HepG2 (cell line): ENCODE results near the gene ZDHHC8. TPM values are rescaled to one million over a fixed set of nuclear protein-coding genes. Genes with fewer than 3 reads are reported as not detected.
A peak's percentile ranks its signal among the peaks of the same experiment; 100 is the strongest.

ENCODE experiments used
- AKAP8 ChIP-seq: sonication (generic); formaldehyde crosslinking; IDR thresholded peaks from 2 replicates; pipeline ENCODE4 v1.5.1; 2020; ENCODE audit warnings: mild to moderate bottlenecking, missing genetic modification reagents
- BORCS8-MEF2B ChIP-seq: sonication (generic); formaldehyde crosslinking; IDR thresholded peaks from 2 replicates; pipeline ENCODE4 v1.8.0; 2022; ENCODE audit warnings: mild to moderate bottlenecking, missing genetic modification reagents
- CC2D1A ChIP-seq: sonication (generic); formaldehyde crosslinking; IDR thresholded peaks from 2 replicates; pipeline ENCODE4 v1.8.1; 2023; ENCODE audit warnings: mild to moderate bottlenecking, missing genetic modification reagents
- CEBPZ ChIP-seq: IDR thresholded peaks from 2 replicates; pipeline ENCODE4 v1.6.1; 2012; ENCODE audit warnings: low read length, improper control_type of control experiment
- CREM ChIP-seq, 2 experiments: sonication (generic) in 1 of 2; formaldehyde crosslinking in 1 of 2; IDR thresholded peaks; 2 replicates each; pipeline versions ENCODE4 v1.4.0 to v1.6.1; 2016 to 2020; ENCODE audit warnings: antibody characterized with exemption in 1 of 2, mild to moderate bottlenecking in 1 of 2, missing genetic modification reagents in 1 of 2
- HIVEP1 ChIP-seq: sonication (generic); formaldehyde crosslinking; IDR thresholded peaks from 2 replicates; pipeline ENCODE4 v1.4.0; 2020; ENCODE audit warnings: mild to moderate bottlenecking, missing genetic modification reagents
- HOXA9 ChIP-seq: sonication (generic); formaldehyde crosslinking; IDR thresholded peaks from 2 replicates; pipeline ENCODE4 v1.8.1; 2022; ENCODE audit warnings: missing genetic modification reagents, mild to moderate bottlenecking, moderate library complexity, borderline replicate concordance
- NR1H2 ChIP-seq: sonication (generic); formaldehyde crosslinking; IDR thresholded peaks from 2 replicates; pipeline ENCODE4 v1.8.1; 2022; ENCODE audit warnings: low read depth, missing genetic modification reagents, borderline replicate concordance
- PATZ1 ChIP-seq: sonication (generic); formaldehyde crosslinking; IDR thresholded peaks from 2 replicates; pipeline ENCODE4 v1.4.0; 2020; ENCODE audit warnings: missing genetic modification reagents
- RARA ChIP-seq: IDR thresholded peaks from 2 replicates; pipeline ENCODE4 v1.6.1; 2016; ENCODE audit warnings: missing genetic modification reagents, missing compliant biosample characterization
- RXRA ChIP-seq: sonication (generic); formaldehyde crosslinking; IDR thresholded peaks from 2 replicates; pipeline ENCODE4 v1.5.1; 2020; ENCODE audit warnings: missing genetic modification reagents
- TBL1XR1 ChIP-seq: fragments of 150-350 bp; IDR thresholded peaks from 2 replicates; pipeline ENCODE4 v1.6.1; 2014; ENCODE audit warnings: borderline replicate concordance, low read length; ENCODE audit not compliant: partially characterized antibody
- TBX2 ChIP-seq: sonication (generic); formaldehyde crosslinking; IDR thresholded peaks from 2 replicates; pipeline ENCODE4 v1.5.0; 2020; ENCODE audit warnings: missing genetic modification reagents, mild to moderate bottlenecking, borderline replicate concordance
- TGIF2 ChIP-seq: IDR thresholded peaks from 2 replicates; pipeline ENCODE4 v1.6.1; 2016; ENCODE audit warnings: control low read depth, missing compliant biosample characterization
- ZBTB21 ChIP-seq: sonication (generic); formaldehyde crosslinking; IDR thresholded peaks from 2 replicates; pipeline ENCODE4 v1.4.0; 2020; ENCODE audit warnings: missing genetic modification reagents
- ZGPAT ChIP-seq: IDR thresholded peaks from 2 replicates; pipeline ENCODE4 v1.6.1; 2016; ENCODE audit warnings: mild to moderate bottlenecking
- ZNF230 ChIP-seq: sonication (generic); formaldehyde crosslinking; IDR thresholded peaks from 2 replicates; pipeline ENCODE4 v1.4.0; 2020; ENCODE audit warnings: mild to moderate bottlenecking, missing genetic modification reagents
- ZNF274 ChIP-seq: sonication (generic); formaldehyde crosslinking; IDR thresholded peaks from 2 replicates; pipeline ENCODE4 v1.5.1; 2020; ENCODE audit warnings: mild to moderate bottlenecking, missing genetic modification reagents
- ZNF30 ChIP-seq: sonication (generic); formaldehyde crosslinking; IDR thresholded peaks from 2 replicates; pipeline ENCODE4 v1.5.0; 2020; ENCODE audit warnings: mild to moderate bottlenecking, missing genetic modification reagents
- ZNF343 ChIP-seq: sonication (generic); formaldehyde crosslinking; IDR thresholded peaks from 2 replicates; pipeline ENCODE4 v1.4.0; 2020; ENCODE audit warnings: mild to moderate bottlenecking, missing genetic modification reagents
- ZNF362 ChIP-seq: sonication (generic); formaldehyde crosslinking; IDR thresholded peaks from 2 replicates; pipeline ENCODE4 v1.4.0; 2020; ENCODE audit warnings: missing genetic modification reagents, mild to moderate bottlenecking, borderline replicate concordance
- ZNF546 ChIP-seq: sonication (generic); formaldehyde crosslinking; conservative IDR thresholded peaks from 2 replicates; pipeline ENCODE4 v1.8.1; 2023; ENCODE audit warnings: mild to moderate bottlenecking, missing genetic modification reagents
- polyA plus RNA-seq, 8 experiments: library from polyadenylated mRNA; depleted of rRNA in 3 of 8; stranded (reverse) in 7 of 8; unstranded in 1 of 8; fragments of >200 nt; fragmentation: Illumina TruSeq in 4 of 8; extraction: Trizol in 4 of 8; gene quantifications; 2 replicates each; pipeline versions ENCODE4 v1.2.1 to v1.2.3, GENCODE V29; 2011 to 2016; ENCODE audit warnings: low read depth in 4 of 8, missing spikeins in 1 of 8, mixed read lengths in 1 of 8; ENCODE audit not compliant: insufficient read depth in 1 of 8
- total RNA-seq, 5 experiments: library from RNA; depleted of rRNA; stranded (reverse); fragments of >200 nt; fragmentation: Illumina TruSeq; extraction: Trizol; gene quantifications; 2 replicates each; pipeline ENCODE4 v1.2.3, GENCODE V29; 2016; ENCODE audit warnings: low read depth in 1 of 5

ZDHHC8 gene
- total and polyA plus RNA-seq, 2 of the 13 experiments (the other 11 are each of a cell fraction or from before 2014, with no cell fraction given) = 7.5 to 21.3 TPM

GRCh38 chr22:20128902-20129746 is 2.5 kb upstream of the ZDHHC8 start (continued):
- no peak for TF ChIP-seq TGIF2 (CRISPR knock-in tag)
- TF ChIP-seq ZNF546 = no peak
- TF ChIP-seq BORCS8-MEF2B = peak; percentile 38; the same call in 1 of the 2 replicates
- peak; percentile 83; the same call in 1 of the 2 replicates for TF ChIP-seq AKAP8 (CRISPR knock-in tag)
- 0 out of 2 replicates have a peak, but pooled peaks have one; percentile 17 for TF ChIP-seq ZNF362
- TF ChIP-seq TBX2 (CRISPR knock-in tag) = 0 out of 2 replicates have a peak, but pooled peaks have one; percentile 8
- peak; percentile 65; the same call in 1 of the 2 replicates for TF ChIP-seq ZNF230 (CRISPR knock-in tag)
- peak; percentile 68 for TF ChIP-seq RARA
- no peak for TF ChIP-seq CEBPZ
- TF ChIP-seq ZGPAT = peak; percentile 53; the same call in 1 of the 2 replicates
- peak; percentile 65 for TF ChIP-seq PATZ1
- TF ChIP-seq NR1H2 (CRISPR knock-in tag) = no peak
- no peak for TF ChIP-seq TBL1XR1
- peak; percentile 59; the same call in 1 of the 2 replicates for TF ChIP-seq RXRA (CRISPR knock-in tag)
- TF ChIP-seq ZNF30 = no peak
- TF ChIP-seq ZNF343 (CRISPR knock-in tag) = no peak
- TF ChIP-seq HOXA9 = no peak
- TF ChIP-seq ZNF274 = no peak
- TF ChIP-seq HIVEP1 = 0 out of 2 replicates have a peak, but pooled peaks have one; percentile 26
- no peak for TF ChIP-seq CREM (IDR thresholded peaks at IDR 0.05)
- no peak for TF ChIP-seq CREM (CRISPR knock-in tag; IDR thresholded peaks at IDR 0.05)
- TF ChIP-seq ZBTB21 = no peak
- TF ChIP-seq CC2D1A = no peak
